HG03066 (cell line): ENCODE results near the gene CSPG4.
"Not testable (repeated sequence)": the region's sequence is repeated elsewhere in the genome, so short reads cannot be mapped to it uniquely, and the experiment has no call there.

Experiments
- ATAC-seq: cut with Tn5 transposase; IDR thresholded peaks from one replicate; pipeline ENCODE4 v1.9.1; 2021; ENCODE audit warnings: low read depth; ENCODE audit not compliant: unreplicated experiment

CSPG4 gene

DNA sequence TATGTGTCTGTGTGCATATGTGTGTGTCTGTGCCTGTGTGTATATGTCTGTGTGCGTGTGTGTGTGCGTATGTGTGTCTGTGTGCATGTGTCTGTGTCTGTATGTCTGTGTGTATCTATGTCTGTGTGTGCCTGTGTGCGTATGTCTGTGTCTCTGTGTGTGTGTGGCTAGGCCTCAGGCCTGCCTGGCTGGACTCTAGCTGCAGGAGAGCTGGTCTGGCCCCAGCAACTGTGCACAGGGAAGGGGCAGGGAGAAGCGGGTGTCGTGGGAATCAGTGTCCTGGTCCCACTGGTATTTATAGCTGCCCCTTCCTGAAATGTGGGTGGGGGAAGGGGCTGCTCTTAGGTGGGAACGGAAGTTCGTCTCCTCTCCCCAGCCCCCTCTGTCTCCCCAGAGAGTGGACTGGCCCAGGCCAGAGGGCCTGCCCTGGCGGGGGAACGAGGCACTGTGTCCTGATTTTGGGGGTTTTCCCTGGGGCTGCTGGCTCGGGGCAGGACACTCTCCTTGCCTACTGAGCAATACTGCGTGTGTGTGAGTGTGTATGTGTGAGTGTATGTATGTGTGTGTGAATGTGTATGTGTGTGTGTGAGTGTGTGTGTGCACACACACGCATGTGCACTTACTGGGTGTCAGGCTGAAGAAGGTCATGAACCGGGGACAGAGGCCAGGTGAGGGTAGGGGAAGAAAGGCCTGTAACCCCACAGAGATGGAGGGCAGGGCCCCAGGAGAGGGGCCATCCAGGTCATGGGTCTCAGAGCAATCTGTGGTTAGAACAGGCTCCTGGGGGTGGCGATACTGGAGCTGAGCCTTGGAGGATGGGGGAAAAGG is 6.6 kb downstream of the CSPG4 start:
- no peak for ATAC-seq

DNA sequence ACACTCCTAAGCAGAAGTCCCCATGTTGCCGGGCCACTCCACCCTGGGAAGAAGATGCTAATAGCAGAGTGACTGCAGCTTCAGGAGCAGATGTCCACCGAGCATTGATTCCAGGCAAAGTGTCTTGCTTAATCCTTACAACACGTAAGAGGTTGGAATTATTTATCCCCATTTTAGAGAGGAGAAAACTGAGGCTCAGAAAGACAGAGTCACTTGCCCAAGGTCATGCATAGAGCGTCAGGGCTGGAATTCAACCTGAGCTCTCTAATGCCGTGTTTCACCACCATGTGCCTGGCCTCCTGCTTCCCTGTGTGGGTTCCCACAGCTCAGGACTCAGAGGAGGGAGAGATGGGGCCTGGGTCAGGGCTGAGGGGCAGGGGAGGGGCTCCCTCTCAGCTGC is 7.3 kb downstream of the CSPG4 start:
- ATAC-seq = not testable (repeated sequence)

DNA sequence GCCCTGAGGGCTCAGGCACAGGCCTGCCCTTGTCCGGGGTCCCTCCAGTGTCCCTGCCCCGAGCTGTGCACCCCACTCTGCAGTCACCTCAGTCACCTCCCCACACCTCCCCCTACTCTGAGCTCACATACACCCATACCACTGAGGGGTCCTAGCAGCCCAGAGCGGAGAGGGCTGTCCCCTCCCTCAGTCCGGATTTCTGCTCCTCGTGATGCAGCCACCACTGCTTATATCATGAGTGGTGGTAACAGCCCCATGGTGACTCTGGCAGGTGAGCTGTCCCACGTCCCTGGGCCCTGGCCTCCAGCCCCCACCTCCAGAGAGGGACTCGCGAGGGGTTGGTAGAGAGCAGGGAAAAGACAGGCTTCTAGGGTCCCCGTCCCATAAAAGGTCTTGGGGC is 8.0 kb downstream of the CSPG4 start:
- ATAC-seq = no peak

GRCh38 chr15:75704263-75704615 is 8.4 kb downstream of the CSPG4 start:
- no peak for ATAC-seq

GRCh38 chr15:75703440-75704262 is 9.0 kb downstream of the CSPG4 start:
- not testable (repeated sequence) for ATAC-seq

DNA sequence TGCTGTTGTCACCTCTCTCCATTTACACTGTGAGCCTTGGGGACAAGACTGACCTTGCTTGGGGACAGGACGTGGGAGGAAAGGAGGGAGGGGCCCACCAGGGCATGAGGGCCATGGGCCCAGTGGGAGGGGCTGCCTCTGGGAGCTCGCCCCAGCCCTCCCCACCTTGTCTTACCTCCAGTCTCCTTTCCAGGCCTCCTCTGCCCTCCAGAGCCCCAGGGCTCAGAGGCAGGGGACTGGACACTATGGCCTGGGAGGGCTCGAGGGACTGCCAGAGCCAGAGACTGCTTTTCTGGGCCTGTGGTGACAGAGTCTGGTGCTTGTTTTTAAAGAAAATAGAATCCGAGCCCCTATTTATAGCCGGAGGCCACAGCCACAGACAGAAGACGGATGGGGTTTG is 10.2 kb downstream of the CSPG4 start:
- no peak for ATAC-seq

DNA sequence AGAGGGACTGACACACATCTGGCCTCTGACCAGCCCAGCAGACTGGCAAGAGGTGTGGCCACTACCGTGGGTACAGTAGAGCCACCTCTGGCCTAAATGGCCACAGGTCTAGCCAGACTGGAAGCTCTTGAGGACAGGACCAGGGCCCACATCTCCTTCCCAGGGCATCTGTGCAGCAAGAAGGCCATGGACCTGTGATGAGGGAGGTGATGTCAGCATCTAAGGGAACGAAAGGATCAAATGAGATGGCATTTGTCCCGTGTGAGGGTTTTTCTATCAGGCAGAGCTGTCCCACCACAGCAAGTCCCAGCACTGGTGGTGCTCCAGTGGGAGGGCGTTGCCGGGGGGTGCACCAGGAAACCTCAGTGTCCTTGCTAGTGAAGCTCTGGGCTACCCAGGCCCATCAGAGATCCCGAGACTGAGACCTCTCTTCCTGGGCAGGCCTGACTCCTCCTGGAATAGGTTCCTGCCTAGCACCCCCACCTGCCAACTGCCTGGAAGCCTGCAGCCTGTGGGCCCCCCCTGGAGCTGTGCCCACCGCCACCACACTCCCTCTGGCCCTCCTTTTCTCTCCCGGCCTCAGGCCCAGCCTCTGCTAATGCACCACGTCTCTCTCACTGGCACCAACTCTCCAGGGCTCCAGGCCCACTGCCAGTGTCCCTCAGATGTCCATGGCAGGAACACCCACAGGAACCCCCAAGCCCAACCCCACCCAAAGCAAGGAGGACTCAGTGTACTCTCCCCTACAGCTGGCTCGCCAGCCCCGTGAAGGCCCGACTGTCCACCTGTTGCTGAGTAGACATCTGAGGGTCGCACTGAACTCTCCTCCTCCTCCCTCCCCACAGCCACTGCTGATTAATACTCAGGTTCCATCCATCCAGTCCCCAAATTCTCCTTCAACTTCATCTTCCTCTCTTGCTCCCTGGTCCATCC is 11.3 kb downstream of the CSPG4 start:
- not testable (repeated sequence) for ATAC-seq

DNA sequence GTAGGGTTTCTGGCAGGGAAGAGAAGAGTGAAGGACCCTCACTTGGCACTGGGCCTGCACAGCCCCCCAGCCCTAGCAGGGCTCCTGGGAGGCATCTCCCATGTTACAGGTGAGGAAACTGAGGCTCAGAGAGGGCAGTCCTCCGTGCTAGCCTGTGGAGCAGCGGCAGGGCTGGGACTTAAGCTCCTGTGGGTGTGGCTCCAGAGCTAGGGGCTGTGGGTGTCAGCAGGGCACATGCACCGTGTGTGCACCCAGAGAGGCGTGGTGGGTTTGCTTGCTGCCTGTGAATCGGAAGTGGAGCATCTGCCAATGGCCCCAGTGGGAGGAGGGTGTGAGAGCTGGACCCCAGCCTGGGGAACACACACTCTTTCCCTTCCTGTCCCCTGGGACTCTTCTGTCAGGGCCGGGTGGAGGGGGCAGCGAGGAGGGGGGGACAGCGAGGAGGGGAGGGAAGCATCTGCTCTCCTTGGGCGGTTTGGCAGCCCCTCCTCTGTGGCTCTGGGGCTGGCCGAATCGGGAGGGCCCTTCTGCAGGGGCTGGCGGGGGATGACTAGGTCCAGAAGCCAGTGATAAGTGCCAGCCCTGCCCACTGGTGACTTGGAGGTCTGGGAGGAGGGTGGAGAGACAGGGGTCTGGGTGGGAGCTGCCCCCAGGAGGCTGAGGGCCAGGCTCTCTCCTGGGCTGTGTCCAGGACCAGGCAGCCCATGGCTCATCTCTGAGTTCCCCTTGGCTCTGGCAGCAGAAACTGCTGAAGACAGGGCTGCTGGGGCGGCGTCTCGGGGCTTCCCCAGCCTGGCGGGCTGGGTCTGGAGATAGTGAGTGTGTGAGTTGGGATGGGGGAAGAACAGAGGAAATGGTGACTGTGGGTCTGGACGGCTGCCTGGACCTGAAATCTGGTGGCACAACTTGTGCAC is 12.4 kb downstream of the CSPG4 start:
- ATAC-seq = peak; percentile 55

DNA sequence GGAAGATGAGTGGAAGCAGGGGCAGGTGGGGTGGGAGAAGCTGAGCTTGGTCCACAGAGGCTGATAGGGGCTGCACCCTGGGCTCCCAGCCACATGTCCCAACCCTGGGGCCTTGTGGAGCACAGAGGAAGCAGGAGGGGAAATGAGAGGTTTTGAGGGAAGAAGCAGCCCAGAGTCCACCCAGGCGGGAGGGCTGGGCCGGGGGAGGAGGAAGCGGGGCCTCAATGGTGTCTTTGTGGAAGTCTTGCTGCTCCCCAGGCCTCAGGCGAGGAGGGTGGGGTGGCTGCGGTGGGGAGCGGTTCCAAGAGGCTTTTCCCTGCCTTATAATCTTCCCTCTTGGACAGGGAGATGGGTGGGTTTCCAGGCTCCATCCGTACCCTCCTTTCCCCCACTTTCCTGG is 13.1 kb downstream of the CSPG4 start:
- ATAC-seq = not testable (repeated sequence)

- not testable (repeated sequence) for ATAC-seq
Observed at GRCh38 chr15:75697974-75698747, 14.5 kb downstream of the CSPG4 start.

DNA sequence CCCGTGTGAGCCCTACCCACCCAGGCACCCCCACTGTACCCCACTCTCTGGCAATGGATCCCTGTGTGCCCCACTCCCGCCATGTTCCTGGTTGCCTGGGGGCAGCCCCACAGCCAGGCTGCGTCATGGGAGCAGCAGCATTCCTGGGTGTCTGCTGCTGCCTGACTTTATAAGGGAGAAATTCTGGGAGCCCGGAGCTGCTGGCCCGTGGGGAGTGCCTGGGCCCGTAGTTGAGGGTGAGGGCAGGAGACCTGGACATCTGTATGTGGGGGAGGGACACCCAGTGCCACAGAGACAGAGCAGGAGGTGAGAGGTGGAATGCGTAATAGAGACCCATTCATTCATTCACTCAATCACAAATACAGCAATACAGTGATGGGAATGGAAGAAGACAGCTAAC is 15.1 kb downstream of the CSPG4 start:
- no peak for ATAC-seq

DNA sequence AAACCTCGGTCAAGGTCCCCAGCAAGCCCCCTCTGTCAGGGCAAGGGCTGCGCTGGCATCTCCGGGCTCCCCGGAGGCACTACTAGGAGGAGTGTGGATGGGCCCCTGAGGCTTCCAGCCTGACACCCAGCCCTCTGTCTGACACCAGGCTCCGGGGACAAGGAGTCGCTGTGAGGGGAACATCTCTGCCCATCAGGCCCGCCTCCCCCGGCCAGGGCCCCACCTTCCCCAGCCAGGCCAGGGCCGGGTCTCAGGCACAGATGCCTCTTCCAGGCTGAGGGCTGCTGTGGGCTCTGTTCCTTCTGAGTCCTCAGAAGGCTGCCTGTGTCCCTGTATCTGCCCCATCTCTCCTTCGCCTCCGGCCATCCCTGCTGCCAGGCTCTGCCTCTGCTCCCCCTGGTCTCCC is 15.8 kb downstream of the CSPG4 start:
- no peak for ATAC-seq

- no peak for ATAC-seq
Observed at GRCh38 chr15:75696311-75696720, 16.3 kb downstream of the CSPG4 start.

DNA sequence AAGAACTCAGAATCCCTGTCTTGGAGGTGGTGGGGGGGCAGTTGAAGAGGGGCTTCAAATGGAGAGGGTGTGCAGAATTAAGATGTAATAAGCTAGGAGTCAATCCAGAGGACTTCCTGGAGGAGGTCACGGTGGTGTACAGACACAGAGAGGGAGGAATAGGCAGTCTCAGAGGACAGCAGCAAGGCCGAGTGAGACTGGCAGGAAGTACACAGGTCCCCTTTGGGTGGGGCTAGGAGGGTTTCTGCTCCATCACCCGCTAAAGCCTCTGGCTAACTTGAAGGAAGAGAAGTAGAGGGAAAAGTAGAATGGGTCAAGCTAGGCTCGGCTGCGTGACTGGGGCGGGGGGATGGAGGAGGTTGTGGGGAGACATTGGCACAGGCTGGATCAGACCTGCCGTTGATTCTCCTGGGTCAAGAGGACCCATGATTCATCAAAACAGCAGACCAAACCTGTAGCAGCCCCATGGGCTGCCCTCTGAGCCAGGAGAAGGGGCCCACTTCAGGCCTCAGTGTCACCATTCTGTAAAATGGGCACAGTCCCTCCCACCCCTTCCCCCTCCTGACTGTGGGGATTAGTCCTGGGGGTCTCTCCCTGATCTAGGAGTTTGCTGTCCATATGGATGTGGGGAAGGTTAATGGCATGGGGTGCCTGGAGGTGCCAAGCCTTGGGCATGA is 16.9 kb downstream of the CSPG4 start:
- ATAC-seq = no peak

GRCh38 chr15:75695220-75695619 is 17.4 kb downstream of the CSPG4 start:
- ATAC-seq = no peak

- no peak for ATAC-seq
Observed at GRCh38 chr15:75694241-75695182, 18.1 kb downstream of the CSPG4 start.

- ATAC-seq = no peak
Observed at GRCh38 chr15:75693501-75694240, 19.0 kb downstream of the CSPG4 start.
